GM18867 (cell line): ENCODE measurements around the gene KCNH8.
A peak's percentile ranks its signal among the peaks of the same experiment; 100 is the strongest.

Experiments used
- ATAC-seq: cut with Tn5 transposase; IDR thresholded peaks from one replicate; pipeline ENCODE4 v1.9.1; 2021; ENCODE audit warnings: mild to moderate bottlenecking, moderate library complexity; ENCODE audit not compliant: unreplicated experiment

Gene KCNH8

DNA sequence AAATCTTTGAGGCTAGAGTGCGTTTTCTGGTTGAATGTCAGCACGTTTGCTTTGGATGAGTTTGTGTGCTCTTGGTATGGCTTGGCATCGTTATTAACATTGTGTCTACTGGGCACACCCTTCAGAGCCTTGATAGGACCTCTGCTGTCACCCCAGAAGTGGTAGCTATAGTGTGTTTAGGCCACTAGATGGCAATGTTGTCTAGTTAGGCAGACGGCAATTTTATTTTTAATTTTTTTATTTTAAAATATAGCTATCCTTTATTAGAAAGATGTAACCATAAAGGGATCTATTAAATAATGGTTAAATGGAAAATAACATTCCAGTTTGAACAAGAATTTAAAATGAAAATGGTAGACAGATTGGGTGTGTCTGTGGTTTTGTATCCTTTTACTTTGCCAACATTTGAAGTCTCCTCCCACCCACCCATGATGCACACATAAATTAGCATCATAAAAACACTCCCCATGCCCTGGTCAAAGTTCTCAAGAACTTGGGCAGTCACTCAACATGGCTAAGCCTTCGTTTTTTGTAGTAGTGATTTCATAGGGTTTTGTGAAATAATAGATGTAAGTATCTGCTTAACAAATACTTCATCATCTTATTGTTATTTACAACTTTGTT lies 200.7 kb downstream of the KCNH8 start:
- ATAC-seq, result peak; percentile 89

DNA sequence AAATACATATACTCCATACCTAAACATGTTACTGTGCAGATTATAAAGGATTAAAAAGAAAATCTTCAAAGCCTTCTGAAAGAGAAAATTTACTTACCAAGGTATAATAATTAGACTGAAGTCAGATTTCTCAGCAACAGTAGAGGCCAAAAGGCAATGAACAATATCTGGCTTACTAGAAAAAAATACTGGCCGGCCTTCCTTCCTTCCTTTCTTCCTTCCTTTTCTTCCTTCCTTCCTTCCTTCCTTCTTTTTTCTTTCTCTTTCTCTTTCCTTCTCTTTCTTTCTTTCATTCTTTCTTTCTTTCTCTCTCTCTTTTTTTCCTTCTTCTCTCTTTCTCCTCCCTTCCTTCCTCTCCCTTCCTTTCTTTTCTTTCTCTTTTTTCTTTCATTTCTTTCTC lies 209.6 kb downstream of the KCNH8 start:
- ATAC-seq, result no peak

DNA sequence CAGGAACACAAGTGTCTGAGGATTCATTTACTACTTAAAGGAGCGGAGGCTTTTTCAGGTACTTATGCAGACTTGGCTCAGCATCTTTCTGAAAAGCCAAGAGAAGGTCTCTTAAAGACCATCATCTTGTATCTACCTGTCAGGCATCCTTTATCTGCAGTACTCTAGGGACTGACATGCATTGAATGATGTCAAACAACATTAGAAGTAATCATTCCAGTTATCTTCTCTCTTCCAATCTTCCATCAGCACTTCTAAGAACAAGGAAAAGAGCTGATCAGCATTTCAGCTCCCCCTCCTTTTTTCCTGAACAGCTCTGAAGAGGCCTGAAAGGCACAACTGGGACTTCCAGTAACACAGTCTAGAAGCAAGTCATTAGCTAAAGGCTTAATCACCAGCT lies 214.8 kb downstream of the KCNH8 start:
- peak; percentile 7 for ATAC-seq

DNA sequence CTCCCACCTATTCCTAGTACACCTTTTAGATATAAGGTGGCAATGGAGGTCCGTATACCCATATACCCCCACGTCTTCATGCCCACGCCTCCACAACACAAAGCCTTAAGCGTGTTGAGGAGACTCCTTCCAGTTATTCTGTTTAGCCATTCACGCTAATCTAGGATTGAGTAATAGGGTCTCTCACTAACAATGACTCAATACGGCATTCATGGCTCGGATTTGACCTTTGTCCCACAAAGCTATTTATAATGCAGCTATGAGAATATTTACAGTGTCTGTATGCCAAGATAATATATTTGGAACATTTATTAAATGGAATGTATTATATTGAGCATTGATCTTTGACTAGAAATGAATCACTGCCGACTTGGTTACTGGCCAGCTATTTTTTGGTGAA lies 215.8 kb downstream of the KCNH8 start:
- ATAC-seq, result no peak

DNA sequence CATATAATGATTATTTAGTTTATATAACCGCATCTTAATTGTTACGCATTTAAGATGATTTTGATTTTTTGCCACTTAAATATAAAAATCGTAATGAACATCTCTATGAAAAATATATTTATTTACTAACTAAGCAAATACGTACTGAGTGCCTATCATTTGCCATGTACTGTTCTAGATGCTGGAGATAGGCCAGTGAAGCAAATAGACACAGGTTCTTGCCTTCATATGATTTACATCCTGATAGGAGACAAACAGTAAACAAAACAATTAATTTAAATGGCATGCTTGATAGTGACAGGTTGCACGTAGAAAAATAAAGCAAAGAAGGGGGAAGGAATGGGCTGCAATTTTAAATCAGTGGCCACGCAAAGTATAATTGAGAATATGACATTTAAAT lies 217.2 kb downstream of the KCNH8 start:
- no peak for ATAC-seq

DNA sequence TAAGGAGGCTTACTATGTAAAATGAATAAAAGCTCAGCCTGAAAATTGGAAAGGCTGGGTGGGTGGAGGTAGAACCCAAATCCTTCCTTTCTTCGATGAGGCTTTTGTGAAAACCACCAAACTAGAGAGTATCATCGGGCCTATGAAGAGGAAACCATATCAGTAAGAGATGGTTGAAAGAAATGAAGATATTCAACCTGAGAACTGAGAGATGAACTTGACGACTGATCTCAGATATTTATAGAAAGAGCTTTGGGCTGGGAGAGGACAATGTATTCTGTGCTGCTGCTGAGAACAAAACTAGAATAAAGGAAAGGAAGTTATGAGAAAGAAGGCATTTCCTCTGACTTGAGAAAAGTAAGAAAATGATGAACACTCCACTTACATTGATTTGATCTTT lies 236.6 kb downstream of the KCNH8 start:
- no peak for ATAC-seq

DNA sequence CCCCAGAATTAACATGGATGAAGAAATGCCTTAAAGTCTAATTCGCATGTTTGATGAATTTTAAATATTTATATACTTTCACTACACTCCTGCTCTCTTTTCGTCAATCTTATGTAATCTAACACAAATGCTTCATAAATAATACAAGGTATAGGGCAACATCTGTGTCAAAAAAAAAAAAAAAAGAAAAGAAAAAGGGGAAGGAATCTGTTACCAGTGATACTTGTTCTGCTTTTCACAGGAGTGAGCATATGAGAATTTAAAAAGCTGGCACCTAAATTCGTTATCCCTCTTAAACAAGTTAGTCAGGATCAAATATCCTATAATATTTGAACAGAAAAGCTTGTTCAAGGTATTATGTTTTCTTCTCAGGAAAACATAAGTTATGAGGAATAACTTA lies 243.8 kb downstream of the KCNH8 start:
- ATAC-seq, result no peak

DNA sequence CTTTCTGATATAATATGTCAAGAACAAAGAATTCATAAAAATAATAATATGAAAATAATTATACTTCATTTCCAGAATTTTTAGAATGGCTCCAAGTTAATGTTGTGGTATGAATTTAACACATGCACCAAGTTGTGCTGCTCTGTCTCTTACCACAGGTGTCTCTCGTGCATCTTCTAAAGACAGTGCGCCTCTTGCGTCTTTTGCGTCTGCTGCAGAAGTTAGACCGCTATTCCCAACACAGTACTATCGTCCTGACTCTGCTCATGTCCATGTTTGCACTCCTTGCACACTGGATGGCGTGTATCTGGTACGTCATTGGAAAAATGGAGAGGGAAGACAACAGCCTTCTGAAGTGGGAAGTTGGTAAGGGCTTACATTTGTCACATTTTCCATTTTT lies 246.6 kb downstream of the KCNH8 start:
- no peak for ATAC-seq

DNA sequence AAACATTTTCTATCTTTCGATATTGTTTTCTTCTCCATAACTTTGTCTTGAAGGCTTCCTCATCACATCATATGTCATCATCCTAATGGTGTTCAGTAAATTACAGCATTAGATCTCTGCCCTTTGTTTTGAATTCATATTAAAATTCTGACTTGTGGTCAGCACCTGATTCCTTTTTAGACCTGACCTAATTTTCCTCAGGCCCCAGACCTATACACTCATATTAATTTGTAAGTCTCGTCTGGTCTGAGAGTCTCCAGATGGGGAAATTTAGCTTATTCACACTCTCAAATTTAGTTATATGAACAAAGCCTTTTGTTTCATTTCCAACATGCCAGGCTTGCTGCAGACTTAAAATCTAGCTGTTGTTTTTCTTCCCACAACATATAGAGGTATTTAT lies 248.4 kb downstream of the KCNH8 start:
- no peak for ATAC-seq

DNA sequence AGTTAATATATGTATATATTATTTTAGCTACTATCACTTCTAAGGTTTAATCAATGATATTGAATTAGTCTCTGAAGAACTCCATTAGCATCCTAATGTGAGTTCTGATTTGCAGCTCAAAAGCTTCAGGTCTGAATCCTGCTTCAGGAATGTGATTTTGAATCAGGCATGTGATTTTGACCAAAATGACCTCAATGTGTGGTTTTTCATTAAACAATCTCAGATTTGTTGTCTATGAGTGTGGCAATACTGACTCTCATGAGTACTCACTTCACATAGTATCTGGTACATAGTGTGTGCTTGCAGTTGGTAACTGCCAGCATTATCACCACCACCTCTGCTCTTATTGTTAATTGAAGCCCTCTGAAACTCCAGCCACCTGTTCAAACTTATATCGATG lies 251.0 kb downstream of the KCNH8 start:
- ATAC-seq, result no peak

DNA sequence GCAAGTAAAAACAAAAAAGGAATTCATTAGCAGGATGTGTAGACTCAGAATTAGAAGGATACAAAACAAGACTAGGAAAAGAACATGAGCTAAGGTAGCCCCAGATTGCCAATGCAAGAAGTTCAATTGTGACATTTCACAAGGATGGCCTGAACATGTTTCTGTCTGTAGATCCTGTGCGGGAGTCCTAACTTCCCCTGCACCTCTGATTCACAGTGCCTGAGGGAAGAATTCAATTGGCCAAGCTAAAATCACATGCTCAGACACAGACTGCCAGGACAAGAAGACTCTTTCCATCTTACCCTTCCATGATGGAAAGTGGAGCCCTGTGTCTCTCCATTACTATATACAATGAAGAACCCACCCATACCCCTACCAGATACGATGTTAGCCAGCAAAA lies 251.5 kb downstream of the KCNH8 start:
- no peak for ATAC-seq

DNA sequence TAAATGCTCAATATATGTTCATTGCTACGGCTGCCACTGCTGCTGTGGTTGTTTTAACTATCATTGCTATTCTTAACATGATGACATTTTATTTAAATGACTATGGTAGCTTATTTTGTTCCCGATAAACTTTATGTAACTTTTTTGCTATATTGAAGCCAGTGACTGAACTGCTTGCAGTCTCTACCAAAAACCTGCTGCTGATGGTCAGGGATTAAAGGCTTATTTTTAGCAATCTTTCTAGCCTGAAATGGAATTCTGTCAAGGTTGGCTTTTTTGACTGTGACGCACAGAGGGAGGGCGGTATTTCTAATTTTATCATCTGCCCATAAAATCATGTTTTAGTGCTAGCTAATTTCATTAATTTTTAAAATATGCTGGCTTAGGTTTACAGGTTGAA lies 271.8 kb downstream of the KCNH8 start:
- ATAC-seq, result no peak

DNA sequence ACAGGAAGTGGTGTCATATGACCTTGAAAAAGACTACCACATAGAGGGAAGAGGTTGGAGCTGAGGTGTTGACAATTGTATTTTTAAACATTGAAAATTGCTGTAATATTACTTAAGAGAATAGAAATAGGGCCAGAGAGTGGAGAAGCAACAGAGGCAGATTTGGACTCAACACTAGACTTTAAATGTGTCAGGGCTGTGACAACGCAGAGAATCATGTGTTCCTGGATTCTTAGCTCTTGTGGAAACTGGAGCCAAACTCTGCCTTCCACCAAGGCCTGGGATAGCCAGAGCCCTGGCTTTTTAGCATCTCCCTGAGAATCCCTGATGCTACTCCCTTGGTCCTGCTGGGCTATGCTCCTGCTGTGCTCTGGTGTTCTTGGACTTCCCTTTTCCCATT lies 277.5 kb downstream of the KCNH8 start:
- no peak for ATAC-seq

DNA sequence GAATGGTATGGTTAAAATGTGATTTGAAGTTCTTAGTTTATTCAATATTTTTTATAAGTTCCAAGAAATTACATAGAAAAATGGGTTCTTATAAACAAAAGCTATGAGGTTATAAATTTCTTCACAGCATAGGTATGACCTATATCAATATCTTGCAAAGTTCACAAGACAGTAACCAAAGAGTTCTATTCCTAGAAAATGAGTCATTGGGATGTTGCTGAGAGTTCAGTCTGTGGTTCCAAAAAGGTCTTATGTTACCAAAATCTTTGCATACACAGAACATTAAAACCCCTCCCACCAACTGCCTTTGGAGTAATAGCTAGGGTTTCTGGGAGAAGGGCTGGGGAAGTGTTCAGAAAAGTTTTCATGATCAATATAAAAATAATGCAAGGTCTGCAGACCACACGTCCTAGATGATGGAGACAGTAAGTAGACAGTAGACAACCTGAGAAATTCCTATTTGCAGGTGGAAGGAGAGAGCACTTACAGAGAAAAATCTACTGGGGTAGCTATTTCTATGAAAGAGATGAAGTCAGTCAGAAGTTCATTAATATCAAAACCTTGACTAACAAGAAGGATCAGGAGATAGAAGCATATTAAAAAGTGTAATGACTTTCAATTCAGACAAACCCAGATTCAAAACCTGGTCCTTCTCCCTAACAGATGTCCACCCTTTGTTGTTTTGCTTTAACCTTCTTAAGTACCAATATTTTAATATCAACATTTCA lies 279.3 kb downstream of the KCNH8 start:
- ATAC-seq, result no peak

DNA sequence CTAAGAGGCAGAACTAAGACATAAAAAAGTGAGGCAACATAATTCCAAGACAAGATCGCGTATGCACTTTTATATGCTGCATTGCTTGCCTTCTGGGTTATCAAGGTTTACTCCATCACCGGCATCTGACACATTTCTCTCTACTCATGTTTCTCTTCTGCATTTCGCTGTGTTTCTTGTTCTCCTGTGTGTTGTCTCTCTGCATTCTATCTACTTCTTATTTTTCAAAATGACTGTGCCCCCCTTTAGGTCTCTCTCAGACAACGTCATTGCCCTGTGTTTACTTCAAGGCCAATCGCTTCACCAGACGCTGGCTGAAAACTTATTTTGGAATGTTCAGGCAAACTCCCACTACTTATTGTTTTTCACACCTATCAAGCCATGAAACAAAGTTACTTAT lies 280.4 kb downstream of the KCNH8 start:
- ATAC-seq, result no peak

DNA sequence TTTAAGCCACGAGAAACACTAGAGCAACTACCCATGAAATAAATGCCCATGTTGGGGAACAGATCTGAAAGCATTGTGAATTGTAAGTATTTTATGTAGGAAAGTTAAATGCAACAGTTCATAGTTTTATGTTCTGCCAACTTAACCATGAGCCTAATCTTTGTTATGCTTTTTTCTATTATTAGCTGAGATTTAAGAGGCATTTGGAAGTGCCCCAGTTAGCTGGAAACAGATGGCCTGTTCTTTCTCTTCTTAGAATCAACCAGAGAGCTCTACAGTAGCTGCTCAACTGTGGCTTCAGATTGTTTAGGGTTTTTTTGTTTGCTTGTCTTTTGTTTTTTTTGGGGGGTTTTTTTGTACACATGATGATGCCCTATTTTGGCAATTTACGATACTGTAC lies 284.4 kb downstream of the KCNH8 start:
- ATAC-seq, result no peak

DNA sequence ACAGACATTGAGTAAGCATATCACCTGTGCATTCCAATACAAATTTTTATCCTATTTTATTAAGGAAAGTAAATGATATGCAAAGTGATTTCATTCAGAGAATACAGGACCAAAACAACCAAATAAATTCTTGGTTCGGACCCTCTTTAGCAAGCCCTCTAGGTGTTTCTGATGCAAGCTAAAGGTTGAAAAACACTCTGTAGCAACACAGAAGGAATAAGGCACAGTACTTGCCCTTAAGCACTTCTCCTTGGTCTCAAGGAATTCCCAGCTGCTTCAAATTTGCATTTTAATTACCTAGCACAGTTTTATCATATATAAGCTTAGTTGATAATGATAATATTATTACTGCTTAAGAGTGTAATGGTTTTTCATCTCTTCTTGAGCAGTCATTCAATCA lies 288.4 kb downstream of the KCNH8 start:
- no peak for ATAC-seq

DNA sequence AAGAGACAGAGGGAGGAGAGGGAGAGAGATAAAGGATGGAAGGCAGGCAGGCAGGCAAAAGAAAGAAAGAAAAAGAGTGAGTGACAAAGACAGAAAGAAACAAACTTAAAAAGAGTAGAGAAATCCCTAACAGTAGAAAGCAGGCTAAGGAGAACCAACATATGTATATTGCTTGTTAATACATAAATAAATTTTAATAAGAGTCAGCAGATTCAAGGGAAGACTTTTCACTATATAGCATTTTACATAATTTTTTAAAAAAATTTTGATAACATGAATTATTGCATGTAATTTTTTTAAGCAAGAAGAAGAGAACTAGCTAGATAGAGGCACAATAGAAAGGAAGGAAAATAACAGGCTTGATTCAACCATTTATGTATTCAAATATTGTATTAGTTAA lies 291.6 kb downstream of the KCNH8 start:
- ATAC-seq, result no peak

DNA sequence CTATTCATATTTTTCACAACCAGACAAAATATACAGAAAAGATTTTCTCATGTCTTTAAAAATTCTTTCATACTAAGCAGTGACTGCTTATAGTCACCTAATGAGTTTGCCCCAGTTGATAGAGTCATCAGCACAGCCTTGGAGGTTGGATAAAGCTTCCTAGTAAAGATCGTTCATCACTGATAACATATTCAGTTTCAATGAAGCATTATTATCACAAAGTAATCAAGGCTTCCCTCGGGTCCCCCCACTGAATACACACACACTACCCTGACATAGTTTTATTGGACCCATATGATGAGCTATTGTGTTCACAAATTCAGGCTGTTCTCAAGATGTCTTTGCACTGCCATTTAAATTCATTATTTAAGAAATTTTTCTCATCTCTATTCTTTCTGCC lies 297.8 kb downstream of the KCNH8 start:
- no peak for ATAC-seq

DNA sequence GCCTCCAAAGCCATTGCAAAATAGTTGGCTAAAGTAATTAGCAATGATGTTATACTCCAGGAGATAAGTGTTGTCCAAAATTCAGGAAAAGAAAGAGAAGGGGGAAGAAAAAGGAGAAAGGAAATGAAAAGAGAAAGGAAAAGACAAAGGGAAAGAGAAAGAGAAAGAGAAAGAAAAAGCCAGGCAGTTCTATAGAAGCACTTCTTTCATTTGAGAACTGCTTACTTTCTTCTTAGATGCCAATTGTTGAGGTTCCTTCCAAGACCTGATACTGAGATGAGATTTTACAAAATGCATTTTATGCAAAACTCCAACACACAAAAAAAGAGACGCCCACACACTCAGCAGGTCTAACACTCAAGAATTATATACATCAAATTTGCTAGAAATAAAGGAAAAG lies 298.4 kb downstream of the KCNH8 start:
- ATAC-seq, result peak; percentile 70

DNA sequence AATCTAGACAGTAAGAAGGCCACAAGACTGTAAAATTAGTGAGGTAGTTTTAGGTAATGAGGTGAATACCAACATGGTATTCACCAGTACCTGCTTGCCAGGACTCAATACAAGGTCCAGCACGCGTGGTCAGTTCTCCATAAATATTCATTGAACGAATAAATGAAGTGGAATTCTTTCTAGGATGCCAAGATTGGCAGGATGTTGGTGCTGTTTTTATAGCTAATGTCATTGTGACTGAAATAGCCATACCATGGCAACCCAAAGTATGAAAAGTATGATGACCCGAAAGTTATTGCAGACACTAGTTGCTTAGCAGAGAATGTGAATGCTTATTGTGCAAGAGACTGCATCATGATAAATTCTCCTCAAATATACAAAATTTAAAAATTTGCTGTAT lies 307.2 kb downstream of the KCNH8 start:
- ATAC-seq, result no peak

DNA sequence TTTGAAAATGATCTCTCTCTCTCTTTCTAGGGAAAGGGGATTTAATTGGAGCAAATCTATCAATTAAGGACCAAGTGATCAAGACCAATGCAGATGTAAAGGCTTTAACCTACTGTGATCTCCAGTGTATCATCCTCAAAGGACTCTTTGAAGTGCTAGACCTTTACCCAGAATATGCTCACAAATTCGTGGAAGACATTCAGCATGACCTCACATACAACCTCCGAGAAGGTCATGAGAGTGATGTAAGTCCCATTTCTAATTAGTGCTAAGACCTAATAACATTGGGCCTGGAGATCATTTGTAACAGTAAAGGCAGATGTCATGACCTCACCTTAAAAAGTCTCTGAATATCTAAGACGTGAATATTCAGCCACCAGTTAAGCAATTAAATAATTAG lies 308.4 kb downstream of the KCNH8 start:
- ATAC-seq, result no peak

DNA sequence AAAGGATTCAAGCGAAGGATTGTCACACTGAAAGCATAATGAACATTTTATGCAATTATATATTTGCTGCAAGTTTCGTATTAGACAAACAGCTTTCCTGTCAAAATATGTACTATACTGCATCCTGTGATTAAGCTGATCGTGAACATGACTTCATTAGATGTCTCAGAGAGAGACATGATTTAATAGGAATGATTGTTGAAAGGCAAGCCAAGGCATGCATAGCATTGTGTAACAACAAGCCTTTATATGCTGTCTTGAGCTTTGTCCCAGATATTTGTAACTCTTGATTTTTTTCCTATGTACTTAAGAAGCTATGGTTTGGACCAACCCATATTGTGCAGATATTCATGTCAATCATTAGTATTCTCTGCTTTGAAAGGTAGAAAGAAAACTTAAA lies 309.1 kb downstream of the KCNH8 start:
- no peak for ATAC-seq
